ELF-1 (cell line): ENCODE results near the gene TMEM119.
A peak's percentile ranks its signal among the peaks of the same experiment; 100 is the strongest.
"Not testable (repeated sequence)": the region's sequence is repeated elsewhere in the genome, so short reads cannot be mapped to it uniquely, and the experiment has no call there.

Experiments used
- DNase-seq: peaks from one replicate; pipeline ENCODE4 v3.0.0-alpha.2; 2016; ENCODE audit warnings: low read depth, low spot score

TMEM119 gene

DNA sequence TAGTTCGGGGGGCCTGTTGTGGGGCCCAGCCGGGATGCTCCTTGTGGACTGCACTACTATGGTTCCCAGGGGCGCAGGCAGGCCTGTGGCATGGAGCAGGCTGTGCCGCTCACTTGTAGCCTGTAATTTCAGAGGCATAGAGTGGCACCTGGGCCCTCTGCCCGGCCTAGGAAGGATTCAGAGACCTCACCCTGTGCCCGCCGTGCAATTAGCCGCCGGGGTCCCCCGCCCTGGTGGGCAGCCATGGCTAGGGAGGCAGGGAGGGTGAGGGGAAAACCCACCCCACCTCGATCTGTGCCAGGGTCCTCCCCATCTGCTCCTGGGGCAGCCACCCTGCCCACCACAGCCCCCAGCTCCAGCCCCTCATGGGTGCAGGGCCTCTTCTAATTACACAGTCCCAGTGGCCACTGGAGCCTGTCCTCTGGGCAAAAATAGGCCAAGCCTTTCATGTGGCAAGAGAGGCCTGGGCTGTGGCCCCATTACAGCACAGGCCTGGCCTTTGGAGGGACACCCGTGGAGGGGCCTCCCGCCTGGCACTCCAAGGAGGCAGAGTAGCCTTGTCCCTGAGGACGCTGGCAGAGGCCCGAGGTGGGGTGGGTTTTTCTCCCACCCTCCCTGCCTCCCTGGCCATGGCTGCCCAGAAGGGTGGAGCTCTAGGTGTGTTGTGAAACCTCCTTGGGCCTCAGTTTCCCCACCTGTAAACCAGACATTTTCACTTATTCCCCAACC is 5.3 kb upstream of the TMEM119 start:
- no peak for DNase-seq

DNA sequence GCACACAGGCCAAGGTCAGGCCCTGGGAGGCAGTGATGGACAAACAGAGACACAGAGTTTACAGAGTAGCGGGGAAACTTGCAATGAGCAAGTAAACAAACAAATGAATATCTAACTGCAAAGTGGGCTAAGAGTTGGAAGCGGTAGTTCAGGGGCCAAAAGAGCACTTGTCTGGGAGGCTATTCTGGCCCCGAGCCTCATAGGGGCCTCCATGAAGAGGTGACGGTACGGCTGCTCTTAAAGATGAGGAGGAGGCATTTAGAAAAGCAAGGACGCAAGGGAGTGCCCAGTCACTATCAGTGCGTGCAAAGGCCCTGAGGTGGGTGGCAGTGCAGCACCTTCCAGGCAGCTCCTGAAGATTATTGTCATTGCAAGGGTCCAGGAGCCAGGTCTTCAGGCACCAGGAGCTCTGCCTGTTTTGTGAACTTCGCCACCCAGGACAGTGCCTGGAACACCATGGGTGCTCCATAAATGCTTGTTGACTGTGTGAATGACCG is 4.4 kb upstream of the TMEM119 start:
- DNase-seq, result no peak

DNA sequence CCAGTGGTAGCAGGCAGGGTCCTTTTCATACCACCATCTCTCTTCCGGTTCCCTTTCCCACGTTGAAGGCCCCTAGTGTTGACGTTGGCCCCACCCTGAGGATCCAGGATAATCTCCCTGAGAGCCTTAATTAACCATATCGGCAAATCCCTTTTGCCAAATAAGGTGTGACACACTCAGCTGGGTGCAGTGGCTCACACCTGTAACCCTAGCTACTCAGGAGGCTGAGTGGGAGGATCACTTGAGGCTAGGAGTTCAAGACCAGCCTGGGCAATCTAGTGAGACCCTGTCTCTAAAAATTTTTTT is 2.8 kb upstream of the TMEM119 start:
- no peak for DNase-seq

- no peak for DNase-seq
These were observed 2.2 kb upstream of the TMEM119 start for GRCh38 chr12:108599948-108600701.

GRCh38 chr12:108599541-108599940 is 1.7 kb upstream of the TMEM119 start:
- no peak for DNase-seq

DNA sequence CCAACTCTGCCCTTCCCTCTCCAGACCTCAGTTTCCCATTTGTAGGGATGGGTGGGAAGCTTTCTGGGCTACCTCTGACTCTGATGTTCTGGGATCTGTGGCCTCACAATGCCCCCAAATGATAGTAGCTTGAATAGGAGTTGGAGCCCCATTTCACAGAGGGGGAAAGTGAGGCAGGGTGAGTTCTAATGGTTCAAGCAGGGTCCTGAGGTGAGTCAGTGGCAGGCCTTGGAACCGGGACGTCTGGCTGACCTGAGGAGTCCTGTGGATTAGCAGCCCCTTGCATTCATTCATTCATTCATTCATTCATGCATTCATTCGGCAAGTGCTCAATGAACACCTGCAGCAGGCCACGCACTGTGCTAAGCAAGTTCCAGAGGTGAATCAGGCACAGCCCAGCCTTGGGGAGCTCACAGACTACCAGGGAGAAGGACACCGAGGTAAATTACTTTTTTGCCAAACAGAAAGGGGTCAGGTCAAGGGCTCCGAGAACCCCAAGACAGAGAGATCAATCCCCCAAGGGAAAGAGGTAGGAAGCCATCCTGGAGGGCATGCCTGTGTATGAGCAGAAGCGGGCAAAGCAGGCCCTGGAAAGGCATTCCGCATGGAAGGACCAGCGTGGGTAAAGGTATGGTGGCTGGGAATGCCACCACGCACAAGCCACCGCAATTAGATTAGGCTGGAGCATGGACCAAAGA is 818 bp upstream of the TMEM119 start:
- no peak for DNase-seq

GRCh38 chr12:108596854-108597558 is 878 bp downstream of the TMEM119 start:
- peak; percentile 59 for DNase-seq

- DNase-seq, result no peak
These were observed 1.9 kb downstream of the TMEM119 start for GRCh38 chr12:108595711-108596647.

- DNase-seq, result no peak
These were observed 2.7 kb downstream of the TMEM119 start for GRCh38 chr12:108594960-108595710.

- DNase-seq, result no peak
These were observed 3.5 kb downstream of the TMEM119 start for GRCh38 chr12:108594323-108594903.

- DNase-seq, result no peak
These were observed 5.6 kb downstream of the TMEM119 start for GRCh38 chr12:108592033-108592909.

- no peak for DNase-seq
These were observed 6.5 kb downstream of the TMEM119 start for GRCh38 chr12:108591267-108591980.

DNA sequence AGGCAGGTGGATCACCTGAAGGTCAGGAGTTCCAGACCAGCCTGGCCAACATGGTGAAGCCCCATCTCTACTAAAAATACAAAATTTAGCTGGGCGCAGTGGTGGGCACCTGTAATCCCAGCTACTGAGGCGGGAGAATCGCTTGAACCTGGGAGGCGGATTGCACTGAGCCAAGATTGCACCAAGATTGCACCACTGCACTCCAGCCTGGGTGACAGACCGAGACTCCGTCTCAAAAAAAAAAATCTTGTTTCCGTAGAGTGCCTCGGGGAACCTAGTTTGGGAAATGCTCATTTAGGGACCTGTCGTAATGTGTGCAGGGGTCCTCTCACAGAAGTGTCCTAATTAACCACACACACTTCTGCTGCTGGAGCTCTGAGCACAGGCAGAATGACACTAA is 7.4 kb downstream of the TMEM119 start:
- DNase-seq, result not testable (repeated sequence)

DNA sequence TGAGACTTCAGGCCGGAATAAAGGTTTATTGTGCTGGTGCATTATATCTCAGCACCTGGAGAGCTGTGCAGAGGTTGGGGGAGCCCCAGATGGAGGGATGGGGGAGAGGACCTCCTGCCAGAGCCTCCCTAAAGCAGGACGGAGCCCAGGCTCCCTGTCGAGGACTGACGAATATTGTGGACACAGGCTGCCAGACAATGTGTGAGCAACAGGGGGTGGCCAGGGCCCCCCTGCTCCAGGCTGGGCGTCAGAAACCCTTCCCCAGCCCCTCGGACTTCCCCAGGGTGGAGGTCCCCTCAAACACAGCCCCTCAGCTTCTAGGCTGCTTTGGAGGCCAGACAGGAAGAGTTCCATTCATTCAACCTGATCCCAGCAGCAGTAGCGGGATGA is 8.0 kb downstream of the TMEM119 start:
- DNase-seq, result no peak

GRCh38 chr12:108589028-108589839 is 8.7 kb downstream of the TMEM119 start:
- DNase-seq, result no peak

DNA sequence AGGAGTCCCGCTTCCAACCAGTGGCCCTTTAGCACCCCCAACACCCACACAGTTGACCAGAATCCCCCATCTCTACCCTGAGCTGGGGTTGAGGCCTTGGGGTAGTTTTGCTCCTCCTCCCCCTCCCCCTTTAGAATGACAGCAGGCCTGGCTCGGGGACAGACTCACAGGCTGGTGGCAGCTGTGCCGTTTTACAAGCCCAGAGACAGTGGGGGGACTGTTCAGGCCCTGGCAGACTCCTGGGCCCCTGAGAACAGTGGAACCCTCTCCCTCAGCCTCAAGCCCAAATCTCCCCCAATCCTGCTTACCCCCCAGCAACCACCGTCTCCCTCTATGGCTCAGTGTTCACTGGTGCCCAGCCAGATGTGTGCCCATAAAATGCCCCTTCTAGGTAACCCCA is 10.1 kb downstream of the TMEM119 start:
- no peak for DNase-seq

DNA sequence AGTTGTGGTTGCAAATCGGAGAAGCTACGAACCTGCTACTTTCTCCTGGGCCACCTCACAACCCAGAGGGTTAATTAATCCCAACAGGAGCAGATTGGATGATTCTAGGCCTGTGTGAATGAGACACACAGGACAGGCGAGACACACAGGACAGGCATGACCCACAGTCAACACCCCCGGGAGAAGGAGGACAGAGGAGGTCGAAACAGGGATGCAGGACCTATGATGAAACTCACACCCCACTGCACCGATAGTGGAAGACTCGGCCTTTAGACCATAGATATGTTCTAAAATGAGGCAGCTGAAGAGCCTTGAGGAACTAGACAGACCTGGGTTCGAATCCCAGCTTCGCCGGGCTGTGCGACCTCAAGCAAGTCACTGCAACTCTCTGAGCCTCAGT is 11.6 kb downstream of the TMEM119 start:
- no peak for DNase-seq
